HUES48 (cell line): ENCODE results near the gene PRPF19.

Experiments used
- H3K27ac ChIP-seq: one replicate; pipeline ENCODE4 v1.7.0; 2013; ENCODE audit warnings: low read depth, low read length, inconsistent platforms
- H3K27me3 ChIP-seq: 2 replicates; pipeline ENCODE4 v1.6.1; 2013; ENCODE audit warnings: mild to moderate bottlenecking, low read length; ENCODE audit not compliant: control insufficient read depth, insufficient read depth
- H3K36me3 ChIP-seq: 2 replicates; pipeline ENCODE4 v1.6.1; 2013; ENCODE audit warnings: low read length; ENCODE audit not compliant: control insufficient read depth, insufficient read depth
- H3K4me1 ChIP-seq: 2 replicates; pipeline ENCODE4 v1.6.1; 2013; ENCODE audit warnings: mild to moderate bottlenecking, low read length; ENCODE audit not compliant: control insufficient read depth, insufficient read depth
- H3K4me3 ChIP-seq: 2 replicates; pipeline ENCODE4 v1.5.1; 2013; ENCODE audit warnings: mild to moderate bottlenecking, low read depth, low read length
- H3K9ac ChIP-seq: 2 replicates; pipeline ENCODE4 v1.6.1; 2013; ENCODE audit warnings: mild to moderate bottlenecking, low read depth, low read length, moderate library complexity
- H3K9me3 ChIP-seq: 2 replicates; pipeline ENCODE4 v1.6.1; 2013; ENCODE audit warnings: low read length; ENCODE audit not compliant: control insufficient read depth, insufficient read depth

Gene PRPF19

GRCh38 chr11:60905047-60905446 lies 1.3 kb downstream of the PRPF19 start:
- Histone ChIP-seq H3K36me3 (peaks cover 42% of the 10 kb centered on the region), H3K9me3 (no peaks in the 10 kb centered on the region), H3K4me3 (peak overlapping the region; percentile 96), H3K4me1 (peaks cover 8% of the 10 kb centered on the region), H3K27me3 (peaks cover 6% of the 10 kb centered on the region; the same call in 1 of the 2 replicates), H3K9ac (peak overlapping the region; percentile 84; the same call in 1 of the 2 replicates), H3K27ac (no peak overlapping the region)

DNA sequence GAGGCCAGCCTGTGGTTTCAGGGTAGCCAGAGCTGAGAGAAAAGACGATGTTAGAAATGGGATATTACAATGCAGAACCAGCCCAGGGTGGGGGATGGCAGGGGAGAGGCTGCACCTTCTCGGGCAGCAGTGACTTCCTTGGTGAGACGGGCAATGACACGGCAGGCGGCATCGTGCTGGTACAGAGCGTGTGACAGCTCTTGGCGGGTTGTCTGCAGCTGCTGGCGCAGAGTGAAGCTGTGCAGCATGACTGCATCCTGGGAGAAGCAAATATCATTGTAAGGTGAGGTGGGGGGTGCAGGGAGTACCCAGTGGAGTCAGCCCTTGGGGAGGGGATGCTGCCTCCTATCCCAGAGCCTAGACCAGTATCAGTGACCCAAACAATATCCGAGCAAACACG lies 3.8 kb downstream of the PRPF19 start:
- Histone ChIP-seq H3K9ac (no peak overlapping the region), H3K36me3 (peaks cover 64% of the 10 kb centered on the region), H3K9me3 (no peaks in the 10 kb centered on the region), H3K4me3 (no peak overlapping the region), H3K4me1 (peaks cover 8% of the 10 kb centered on the region), H3K27ac (no peak overlapping the region), H3K27me3 (no peaks in the 10 kb centered on the region)

DNA sequence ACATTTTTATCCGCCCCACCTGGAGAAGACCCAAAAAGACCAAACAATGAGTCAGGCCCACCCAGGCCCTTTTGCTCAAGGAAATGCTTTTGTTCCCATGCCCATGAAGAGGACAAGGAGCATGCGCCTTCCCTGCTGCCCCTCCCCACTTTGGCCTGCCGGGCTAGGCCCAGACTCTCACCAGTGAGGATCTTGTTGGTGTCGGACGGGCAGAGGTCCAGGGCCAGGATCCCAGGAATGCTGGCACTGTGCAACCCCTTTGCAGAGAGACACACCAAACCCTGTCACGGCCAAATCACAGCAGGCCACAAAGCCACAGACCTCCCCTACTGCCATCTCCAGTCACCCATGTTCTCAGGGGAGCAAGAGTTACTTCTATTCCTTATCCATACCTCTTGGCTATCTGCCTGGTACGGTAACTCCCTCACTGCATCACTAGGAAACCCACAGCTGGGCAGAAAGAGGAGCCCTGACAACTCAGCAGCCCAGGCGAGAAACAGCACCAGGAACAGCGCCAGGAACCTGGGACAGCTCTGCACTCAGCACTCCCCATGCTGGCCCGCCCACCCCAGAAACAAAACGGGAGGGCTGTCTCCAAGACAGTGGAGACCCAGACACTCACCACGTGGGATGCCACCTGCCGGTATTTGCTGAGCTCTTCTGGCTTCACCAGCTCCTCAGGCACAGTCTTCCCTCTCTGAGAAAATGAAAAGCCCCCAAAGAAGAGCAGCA lies 5.5 kb downstream of the PRPF19 start:
- H3K27me3 ChIP-seq = no peaks in the 10 kb centered on the region
- no peak overlapping the region for H3K4me3 ChIP-seq
- H3K9ac ChIP-seq = no peak overlapping the region
- peaks cover 82% of the 10 kb centered on the region for H3K36me3 ChIP-seq
- no peaks in the 10 kb centered on the region for H3K9me3 ChIP-seq
- H3K4me1 ChIP-seq = peaks cover 8% of the 10 kb centered on the region
- H3K27ac ChIP-seq = no peak overlapping the region

GRCh38 chr11:60899977-60900376 lies 6.4 kb downstream of the PRPF19 start:
- no peak overlapping the region for H3K27ac ChIP-seq

GRCh38 chr11:60899046-60899936 lies 7.1 kb downstream of the PRPF19 start:
- peaks cover 98% of the 10 kb centered on the region for H3K36me3 ChIP-seq
- no peak overlapping the region for H3K27ac ChIP-seq

More at GRCh38 chr11:60899977-60900376, 6.4 kb downstream of the PRPF19 start:
- no peak overlapping the region for H3K4me3 ChIP-seq
- H3K9me3 ChIP-seq = no peaks in the 10 kb centered on the region
- H3K27me3 ChIP-seq = no peaks in the 10 kb centered on the region
- peaks cover 4% of the 10 kb centered on the region for H3K4me1 ChIP-seq
- peaks cover 91% of the 10 kb centered on the region for H3K36me3 ChIP-seq
- no peak overlapping the region for H3K9ac ChIP-seq

DNA sequence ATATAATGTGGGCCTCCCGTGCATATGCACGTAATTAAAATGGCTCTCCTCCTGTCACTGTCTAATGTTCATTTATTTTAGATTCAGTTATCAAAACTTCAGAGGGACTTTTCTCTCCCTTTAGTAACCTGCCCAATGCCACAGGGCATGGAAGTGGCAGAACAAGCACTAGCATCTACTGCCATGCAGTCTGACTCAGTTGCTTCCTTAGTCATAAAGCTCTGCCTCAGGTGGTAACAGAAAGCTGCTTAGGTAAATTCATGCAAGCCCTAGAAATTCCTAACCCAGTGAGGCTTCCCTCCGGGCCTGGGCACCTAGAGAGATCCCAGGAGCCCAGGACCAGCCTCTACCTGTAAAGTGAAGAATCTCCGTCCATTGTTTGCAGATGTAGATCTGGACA lies 8.9 kb downstream of the PRPF19 start:
- no peak overlapping the region for H3K9ac ChIP-seq
- peaks cover 93% of the 10 kb centered on the region for H3K36me3 ChIP-seq
- H3K27ac ChIP-seq = no peak overlapping the region
- no peaks in the 10 kb centered on the region for H3K27me3 ChIP-seq
- no peaks in the 10 kb centered on the region for H3K9me3 ChIP-seq
- no peak overlapping the region for H3K4me3 ChIP-seq
- no peaks in the 10 kb centered on the region for H3K4me1 ChIP-seq

More at GRCh38 chr11:60899046-60899936, 7.1 kb downstream of the PRPF19 start:
- Histone ChIP-seq H3K4me1 (no peaks in the 10 kb centered on the region), H3K9me3 (no peaks in the 10 kb centered on the region), H3K9ac (no peak overlapping the region; the same call in 1 of the 2 replicates), H3K4me3 (no peak overlapping the region), H3K27me3 (no peaks in the 10 kb centered on the region)

DNA sequence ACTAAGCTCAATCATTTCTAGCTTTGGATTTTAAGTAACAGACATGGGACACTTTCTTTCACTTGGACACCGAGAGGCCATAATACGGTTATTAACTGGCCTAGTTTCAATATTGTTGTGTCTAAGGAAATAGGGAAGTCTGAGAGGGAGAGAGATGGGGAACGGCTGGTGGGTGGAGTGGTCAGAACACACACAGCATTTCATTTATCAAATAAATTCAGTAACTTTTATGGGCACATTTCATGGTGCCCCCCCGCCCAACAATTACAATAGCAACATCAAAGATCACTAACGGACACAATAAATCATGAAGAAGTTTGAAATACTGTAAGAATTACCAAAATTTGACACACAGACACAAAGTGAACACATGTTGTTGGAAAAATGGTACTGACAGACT lies 10.7 kb downstream of the PRPF19 start:
- Histone ChIP-seq H3K27me3 (no peaks in the 10 kb centered on the region), H3K4me3 (no peak overlapping the region), H3K36me3 (peaks cover 91% of the 10 kb centered on the region), H3K9me3 (no peaks in the 10 kb centered on the region), H3K27ac (no peak overlapping the region), H3K4me1 (no peaks in the 10 kb centered on the region), H3K9ac (no peak overlapping the region)

DNA sequence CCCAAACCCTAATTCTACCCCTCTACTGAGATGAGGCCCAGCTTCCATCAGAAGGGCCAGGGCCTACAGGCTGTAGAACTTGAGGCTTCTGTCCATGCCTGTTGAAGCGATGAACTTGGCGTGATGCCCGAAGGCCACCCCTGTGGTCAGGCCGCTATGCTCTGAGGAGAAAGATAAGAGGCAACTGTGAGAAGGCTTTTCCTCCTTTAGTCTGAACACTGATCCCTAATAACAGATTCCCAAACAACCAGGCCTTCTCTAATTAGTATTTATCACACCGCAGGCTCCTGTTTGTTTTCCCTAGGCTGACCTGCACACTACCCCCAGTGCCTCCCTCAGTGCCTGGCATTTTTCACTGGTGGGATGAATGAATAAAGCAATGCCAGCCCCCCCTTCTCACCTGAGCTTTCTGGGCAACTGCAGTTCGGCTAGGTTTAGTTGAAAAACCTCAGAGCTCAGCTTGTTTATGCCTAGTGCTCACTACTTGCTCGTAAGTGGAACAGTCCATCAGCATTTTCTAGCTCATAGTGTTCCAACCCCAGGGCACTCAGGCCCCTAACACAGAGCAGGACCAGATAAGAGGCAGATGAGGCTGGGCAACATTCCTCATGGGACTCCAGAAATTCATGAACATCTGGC lies 15.2 kb downstream of the PRPF19 start:
- H3K36me3 ChIP-seq = peaks cover 57% of the 10 kb centered on the region

GRCh38 chr11:60890696-60891095 lies 15.7 kb downstream of the PRPF19 start:
- Histone ChIP-seq H3K36me3 (peaks cover 52% of the 10 kb centered on the region), H3K9ac (no peak overlapping the region), H3K4me1 (no peaks in the 10 kb centered on the region), H3K4me3 (no peak overlapping the region), H3K27me3 (no peaks in the 10 kb centered on the region), H3K27ac (no peak overlapping the region), H3K9me3 (no peaks in the 10 kb centered on the region)

More for the DNA sequence above, 15.2 kb downstream of the PRPF19 start:
- H3K9me3 ChIP-seq = no peaks in the 10 kb centered on the region
- no peak overlapping the region for H3K27ac ChIP-seq
- no peaks in the 10 kb centered on the region for H3K27me3 ChIP-seq
- H3K4me3 ChIP-seq = no peak overlapping the region
- H3K9ac ChIP-seq = no peak overlapping the region
- H3K4me1 ChIP-seq = no peaks in the 10 kb centered on the region

DNA sequence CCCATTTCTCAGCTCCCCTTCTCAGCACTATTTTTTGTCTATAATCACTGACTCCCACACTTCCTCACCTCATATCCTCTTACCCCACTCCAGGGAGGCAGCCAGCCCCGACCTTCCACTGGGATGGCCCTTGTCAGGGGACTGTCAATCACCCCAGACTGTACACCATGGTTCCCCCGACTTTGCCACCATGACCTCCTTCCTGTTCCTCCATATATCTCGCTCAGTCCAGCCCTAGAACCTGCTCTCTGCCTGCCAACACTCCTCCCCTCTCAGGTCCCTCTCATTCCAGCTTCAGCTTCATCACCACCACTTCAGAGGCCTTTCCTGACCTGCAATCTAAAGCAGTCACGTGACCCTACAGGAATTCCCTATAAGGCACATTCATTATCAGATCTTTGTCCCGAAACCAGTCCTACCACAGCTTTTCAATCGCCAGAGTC lies 16.5 kb downstream of the PRPF19 start:
- Histone ChIP-seq H3K9ac (no peak overlapping the region), H3K4me1 (no peaks in the 10 kb centered on the region), H3K27me3 (no peaks in the 10 kb centered on the region), H3K9me3 (no peaks in the 10 kb centered on the region), H3K27ac (no peak overlapping the region), H3K36me3 (peaks cover 44% of the 10 kb centered on the region), H3K4me3 (no peak overlapping the region)
